Stimulated activated naive CD8-positive, alpha-beta T cell treated with anti-CD3 and anti-CD28 coated beads, Interleukin-15, Interleukin-2, amounts not matched to agents 100 ng/mL and 50 ng/mL, for 24 hours (primary cell): ENCODE measurements around the gene CFAP65.

Experiments used
- H3K27ac Mint-ChIP-seq: one replicate; pipeline ENCODE4 v1.8.0; 2021; ENCODE audit warnings: mild to moderate bottlenecking, mixed read lengths
- H3K27me3 Mint-ChIP-seq: one replicate; pipeline ENCODE4 v1.8.0; 2021; ENCODE audit warnings: mixed read lengths
- H3K36me3 Mint-ChIP-seq: one replicate; pipeline ENCODE4 v1.8.0; 2021; ENCODE audit warnings: low read depth, mixed read lengths
- H3K4me1 Mint-ChIP-seq: one replicate; pipeline ENCODE4 v1.8.0; 2021; ENCODE audit warnings: low read depth, mixed read lengths
- H3K4me3 Mint-ChIP-seq: one replicate; pipeline ENCODE4 v1.8.0; 2021; ENCODE audit warnings: mild to moderate bottlenecking, mixed read lengths
- H3K9me3 Mint-ChIP-seq: one replicate; pipeline ENCODE4 v1.8.0; 2021; ENCODE audit warnings: mixed read lengths

The CFAP65 gene

GRCh38 chr2:218999021-218999880 lies 42.1 kb downstream of the CFAP65 start:
- Mint-ChIP-seq H3K4me1 (peaks cover 21% of the 10 kb centered on the region), H3K36me3 (no peaks in the 10 kb centered on the region), H3K27me3 (peaks cover 72% of the 10 kb centered on the region), H3K27ac (no peak overlapping the region), H3K9me3 (no peaks in the 10 kb centered on the region), H3K4me3 (no peak overlapping the region)

GRCh38 chr2:218998414-218999002 lies 42.8 kb downstream of the CFAP65 start:
- no peaks in the 10 kb centered on the region for H3K9me3 Mint-ChIP-seq
- no peak overlapping the region for H3K4me3 Mint-ChIP-seq
- H3K36me3 Mint-ChIP-seq: no peaks in the 10 kb centered on the region

GRCh38 chr2:218997731-218998130 lies 43.6 kb downstream of the CFAP65 start:
- H3K36me3 Mint-ChIP-seq: no peaks in the 10 kb centered on the region
- no peak overlapping the region for H3K27ac Mint-ChIP-seq
- no peak overlapping the region for H3K4me3 Mint-ChIP-seq
- H3K9me3 Mint-ChIP-seq: no peaks in the 10 kb centered on the region
- peaks cover 13% of the 10 kb centered on the region for H3K4me1 Mint-ChIP-seq
- H3K27me3 Mint-ChIP-seq: peaks cover 63% of the 10 kb centered on the region

More at GRCh38 chr2:218998414-218999002, 42.8 kb downstream of the CFAP65 start:
- peaks cover 18% of the 10 kb centered on the region for H3K4me1 Mint-ChIP-seq
- peaks cover 68% of the 10 kb centered on the region for H3K27me3 Mint-ChIP-seq
- H3K27ac Mint-ChIP-seq: no peak overlapping the region

- no peaks in the 10 kb centered on the region for H3K36me3 Mint-ChIP-seq
- H3K9me3 Mint-ChIP-seq: no peaks in the 10 kb centered on the region
- H3K4me3 Mint-ChIP-seq: no peak overlapping the region
- H3K4me1 Mint-ChIP-seq: peaks cover 7% of the 10 kb centered on the region
- H3K27ac Mint-ChIP-seq: no peak overlapping the region
- H3K27me3 Mint-ChIP-seq: peaks cover 63% of the 10 kb centered on the region
Observed at GRCh38 chr2:218996937-218997336, 44.4 kb downstream of the CFAP65 start.

GRCh38 chr2:218995972-218996711 lies 45.2 kb downstream of the CFAP65 start:
- peaks cover 67% of the 10 kb centered on the region for H3K27me3 Mint-ChIP-seq
- H3K9me3 Mint-ChIP-seq: no peaks in the 10 kb centered on the region
- H3K4me1 Mint-ChIP-seq: peaks cover 3% of the 10 kb centered on the region
- no peak overlapping the region for H3K27ac Mint-ChIP-seq
- peak overlapping the region; percentile 23 for H3K4me3 Mint-ChIP-seq
- no peaks in the 10 kb centered on the region for H3K36me3 Mint-ChIP-seq

GRCh38 chr2:218995561-218995960 lies 45.8 kb downstream of the CFAP65 start:
- Mint-ChIP-seq H3K9me3 (no peaks in the 10 kb centered on the region), H3K4me1 (peaks cover 3% of the 10 kb centered on the region), H3K27ac (no peak overlapping the region), H3K4me3 (no peak overlapping the region), H3K36me3 (no peaks in the 10 kb centered on the region), H3K27me3 (peaks cover 68% of the 10 kb centered on the region)

GRCh38 chr2:218993345-218994315 lies 47.7 kb downstream of the CFAP65 start, which contains the start of gene CRYBA2:
TSS of gene CRYBA2 (minus strand) at chr2:218993422. CDS start at chr2:218993176, 246 bp downstream.
- Mint-ChIP-seq H3K36me3 (no peaks in the 10 kb centered on the region), H3K4me1 (peaks cover 3% of the 10 kb centered on the region), H3K4me3 (peak within 1 kb of the TSS; percentile 7), H3K9me3 (no peaks in the 10 kb centered on the region), H3K27ac (no peak within 1 kb of the TSS), H3K27me3 (peaks cover 77% of the 10 kb centered on the region)

GRCh38 chr2:218992703-218993344 lies 48.5 kb downstream of the CFAP65 start:
- H3K4me3 Mint-ChIP-seq: no peak overlapping the region
- peaks cover 74% of the 10 kb centered on the region for H3K27me3 Mint-ChIP-seq

GRCh38 chr2:218992196-218992595 lies 49.1 kb downstream of the CFAP65 start:
- no peak overlapping the region for H3K27ac Mint-ChIP-seq
- no peaks in the 10 kb centered on the region for H3K9me3 Mint-ChIP-seq
- H3K27me3 Mint-ChIP-seq: peaks cover 78% of the 10 kb centered on the region
- H3K4me1 Mint-ChIP-seq: peaks cover 3% of the 10 kb centered on the region
- H3K36me3 Mint-ChIP-seq: no peaks in the 10 kb centered on the region
- H3K4me3 Mint-ChIP-seq: no peak overlapping the region

More at GRCh38 chr2:218992703-218993344, 48.5 kb downstream of the CFAP65 start:
- no peak overlapping the region for H3K27ac Mint-ChIP-seq
- no peaks in the 10 kb centered on the region for H3K36me3 Mint-ChIP-seq
- peaks cover 3% of the 10 kb centered on the region for H3K4me1 Mint-ChIP-seq
- no peaks in the 10 kb centered on the region for H3K9me3 Mint-ChIP-seq

- Mint-ChIP-seq H3K4me3 (no peak overlapping the region), H3K27me3 (peaks cover 78% of the 10 kb centered on the region)
Observed at GRCh38 chr2:218991674-218992168, 49.6 kb downstream of the CFAP65 start.

GRCh38 chr2:218990612-218991011 lies 50.7 kb downstream of the CFAP65 start:
- Mint-ChIP-seq H3K4me1 (peaks cover 5% of the 10 kb centered on the region), H3K27me3 (peaks cover 83% of the 10 kb centered on the region), H3K4me3 (no peak overlapping the region), H3K9me3 (no peaks in the 10 kb centered on the region), H3K36me3 (no peaks in the 10 kb centered on the region), H3K27ac (no peak overlapping the region)

More at GRCh38 chr2:218991674-218992168, 49.6 kb downstream of the CFAP65 start:
- H3K4me1 Mint-ChIP-seq: peaks cover 3% of the 10 kb centered on the region
- H3K9me3 Mint-ChIP-seq: no peaks in the 10 kb centered on the region
- H3K36me3 Mint-ChIP-seq: no peaks in the 10 kb centered on the region
- no peak overlapping the region for H3K27ac Mint-ChIP-seq

- H3K9me3 Mint-ChIP-seq: no peaks in the 10 kb centered on the region
- H3K27ac Mint-ChIP-seq: no peak overlapping the region
- peaks cover 6% of the 10 kb centered on the region for H3K4me1 Mint-ChIP-seq
- H3K27me3 Mint-ChIP-seq: peaks cover 80% of the 10 kb centered on the region
- no peak overlapping the region for H3K4me3 Mint-ChIP-seq
- no peaks in the 10 kb centered on the region for H3K36me3 Mint-ChIP-seq
Observed at GRCh38 chr2:218990052-218990451, 51.3 kb downstream of the CFAP65 start.

- Mint-ChIP-seq H3K4me1 (peaks cover 10% of the 10 kb centered on the region), H3K27me3 (peaks cover 81% of the 10 kb centered on the region), H3K36me3 (no peaks in the 10 kb centered on the region), H3K27ac (no peak overlapping the region), H3K4me3 (no peak overlapping the region), H3K9me3 (no peaks in the 10 kb centered on the region)
Observed at GRCh38 chr2:218988650-218989049, 52.7 kb downstream of the CFAP65 start.
